H1 (cell line): Measurements from ENCODE around the gene FGR. TPM values are rescaled to one million over a fixed set of nuclear protein-coding genes. Genes with fewer than 3 reads are reported as not detected.

ENCODE experiments used
- GTF2F1 ChIP-seq: IDR thresholded peaks from 2 replicates; pipeline ENCODE4 v1.6.1; 2012; ENCODE audit warnings: low read depth, low read length, improper control_type of control experiment, borderline replicate concordance
- RFX5 ChIP-seq: IDR thresholded peaks from 2 replicates; pipeline ENCODE4 v1.6.1; 2011; ENCODE audit warnings: low read depth, low read length, improper control_type of control experiment, borderline replicate concordance
- SIN3A ChIP-seq, 2 experiments: IDR thresholded peaks in 1 of 2; conservative IDR thresholded peaks in 1 of 2; 2 replicates each; pipeline ENCODE4 v1.6.1; 2011 to 2012; ENCODE audit warnings: low read length in 2 of 2, improper control_type of control experiment in 1 of 2, low read depth in 1 of 2, mild to moderate bottlenecking in 1 of 2
- polyA plus RNA-seq, 7 experiments: library from polyadenylated mRNA; depleted of rRNA in 3 of 7; stranded (reverse) in 5 of 7; unstranded in 2 of 7; fragments of >200 nt in 5 of 7; fragments of 200-250 nt in 2 of 7; gene quantifications; 1 replicate in 5 of 7; 2 replicates in 1 of 7; 4 replicates in 1 of 7; pipeline versions ENCODE4 v1.2.1 to v1.2.3, GENCODE V29; 2011 to 2013; ENCODE audit warnings: missing spikeins in 2 of 7, mixed read lengths in 2 of 7
- total RNA-seq: library from RNA; stranded (reverse); fragmentation: NEBNext Ultra II Directional; extraction: Animal tissue kit (Norgen Biotek cat#: 25700); gene quantifications from 2 replicates; pipeline ENCODE4 v1.2.1, GENCODE V29; 2021

The FGR gene
- total and polyA plus RNA-seq, 2 of the 8 experiments (the other 6 are each of a cell fraction or from before 2014, with no cell fraction given): 0.22 to 0.95 TPM

DNA sequence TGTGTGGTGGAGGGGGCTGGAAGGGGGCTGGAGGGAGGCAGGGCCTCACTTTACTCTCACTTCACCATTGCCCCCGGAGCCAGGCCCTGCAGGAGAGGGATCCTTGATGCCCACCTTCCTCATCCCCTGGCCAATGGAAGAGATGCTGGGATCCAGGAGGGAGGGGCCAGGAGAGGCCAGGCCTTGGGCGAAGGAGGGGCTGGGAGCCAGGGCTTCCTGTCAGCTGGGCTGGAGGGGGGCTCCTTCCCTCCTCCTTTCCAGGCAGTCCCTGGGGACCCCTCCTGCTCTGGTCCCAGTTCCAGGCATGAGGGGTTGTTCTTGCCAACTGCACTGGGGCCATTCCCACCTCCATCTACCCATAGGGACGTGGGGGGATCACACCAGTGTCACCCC lies 36.7 kb downstream of the FGR start (continued):
- TF ChIP-seq RFX5: no peak
- TF ChIP-seq GTF2F1: no peak
- no peak for TF ChIP-seq SIN3A (conservative IDR thresholded peaks at IDR 0.05 in 1 of 2, IDR thresholded peaks at IDR 0.05 in 1 of 2; ENCODE audit: low read depth in 1 of 2, low read length in 2 of 2)
